Effector CD8-positive, alpha-beta T cell (primary cell): ENCODE measurements around the gene TARS1.
A peak's percentile ranks its signal among the peaks of the same experiment; 100 is the strongest.

ENCODE experiments used
- DNase-seq: peaks from one replicate; lab custom pipeline; 2025; lab: John Stamatoyannopoulos, UW
- total RNA-seq, 4 experiments: gene quantifications; one replicate each; lab custom pipeline; 2026; lab: John Stamatoyannopoulos, UW

Gene TARS1
- 128 to 595 (median 293) reads per million in 4 experiments for total RNA-seq

DNA sequence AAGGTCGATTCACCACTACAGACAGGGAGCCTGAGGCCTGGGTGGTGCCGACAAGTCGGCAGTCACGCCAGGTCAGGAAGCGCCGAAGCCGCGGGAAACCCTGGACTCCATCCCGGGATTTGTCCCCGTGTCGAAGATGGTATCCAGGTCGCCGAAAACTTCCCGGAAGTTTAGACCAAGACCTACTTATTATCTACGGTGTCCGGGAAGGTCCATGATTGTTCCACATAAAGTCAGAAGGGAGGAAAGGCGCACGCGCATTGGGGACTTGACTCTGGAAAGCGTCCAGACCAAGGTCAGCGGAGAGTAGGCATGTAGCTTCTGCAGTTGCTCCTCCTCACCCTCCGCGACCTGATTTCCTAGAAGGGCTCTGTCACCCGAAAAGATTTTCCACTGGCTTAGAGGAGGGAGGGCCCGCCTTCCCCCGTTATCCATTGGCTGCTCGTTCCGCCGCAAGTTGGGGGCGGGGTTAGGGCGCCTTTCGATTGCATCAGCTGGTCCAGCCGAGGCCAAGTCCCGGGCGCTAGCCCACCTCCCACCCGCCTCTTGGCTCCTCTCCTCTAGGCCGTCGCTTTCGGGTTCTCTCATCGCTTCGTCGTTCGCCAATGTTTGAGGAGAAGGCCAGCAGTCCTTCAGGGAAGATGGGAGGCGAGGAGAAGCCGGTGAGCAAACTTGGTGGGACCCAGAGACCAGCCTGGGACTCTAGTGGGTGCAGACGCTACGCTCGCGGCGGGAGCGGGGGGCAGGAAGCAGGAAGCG is at the start of gene TARS1:
TSS of gene TARS1 (plus strand) at position 484 of the 759 bp plus-strand sequence. CDS start at position 606, 122 bp downstream.
- peak; percentile 89 for DNase-seq

DNA sequence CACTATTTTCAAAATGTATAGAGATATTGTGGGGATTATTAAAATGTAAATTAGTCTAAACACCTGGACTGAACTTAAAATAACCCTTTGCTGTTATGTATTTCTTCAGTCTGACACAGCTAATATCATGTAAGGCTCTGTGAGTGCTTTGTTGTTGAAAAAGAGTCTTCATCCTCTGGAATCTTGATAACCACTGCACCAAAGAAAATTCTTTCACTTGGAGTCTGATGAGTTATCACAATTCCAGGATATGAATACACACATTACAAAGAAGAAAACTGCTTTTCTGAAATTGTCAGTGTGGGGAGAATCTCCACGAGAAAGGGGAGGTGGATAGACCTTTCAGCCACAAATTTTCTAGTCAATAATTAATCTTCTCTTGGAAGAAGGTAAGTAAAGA is 42.3 kb upstream of the TARS1 start:
- DNase-seq: no peak

DNA sequence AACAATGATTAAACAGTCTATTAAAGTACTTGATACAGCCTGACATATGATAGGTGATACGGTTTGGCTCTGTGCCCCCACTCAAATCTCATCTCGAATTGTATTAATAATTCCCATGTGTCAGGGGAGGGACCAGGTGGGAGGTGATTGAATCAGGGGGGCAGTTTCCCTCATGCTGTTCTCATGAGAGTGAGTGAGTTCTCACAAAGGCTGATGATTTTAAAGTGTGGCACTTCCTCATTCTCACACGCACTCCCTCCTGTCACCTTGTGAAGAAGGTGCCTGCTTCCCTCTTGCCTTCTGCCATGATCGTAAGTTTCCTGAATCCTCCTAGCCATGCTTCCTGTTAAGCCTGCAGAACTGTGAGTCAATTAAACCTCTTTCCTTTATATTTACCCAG is 40.1 kb upstream of the TARS1 start:
- no peak for DNase-seq

DNA sequence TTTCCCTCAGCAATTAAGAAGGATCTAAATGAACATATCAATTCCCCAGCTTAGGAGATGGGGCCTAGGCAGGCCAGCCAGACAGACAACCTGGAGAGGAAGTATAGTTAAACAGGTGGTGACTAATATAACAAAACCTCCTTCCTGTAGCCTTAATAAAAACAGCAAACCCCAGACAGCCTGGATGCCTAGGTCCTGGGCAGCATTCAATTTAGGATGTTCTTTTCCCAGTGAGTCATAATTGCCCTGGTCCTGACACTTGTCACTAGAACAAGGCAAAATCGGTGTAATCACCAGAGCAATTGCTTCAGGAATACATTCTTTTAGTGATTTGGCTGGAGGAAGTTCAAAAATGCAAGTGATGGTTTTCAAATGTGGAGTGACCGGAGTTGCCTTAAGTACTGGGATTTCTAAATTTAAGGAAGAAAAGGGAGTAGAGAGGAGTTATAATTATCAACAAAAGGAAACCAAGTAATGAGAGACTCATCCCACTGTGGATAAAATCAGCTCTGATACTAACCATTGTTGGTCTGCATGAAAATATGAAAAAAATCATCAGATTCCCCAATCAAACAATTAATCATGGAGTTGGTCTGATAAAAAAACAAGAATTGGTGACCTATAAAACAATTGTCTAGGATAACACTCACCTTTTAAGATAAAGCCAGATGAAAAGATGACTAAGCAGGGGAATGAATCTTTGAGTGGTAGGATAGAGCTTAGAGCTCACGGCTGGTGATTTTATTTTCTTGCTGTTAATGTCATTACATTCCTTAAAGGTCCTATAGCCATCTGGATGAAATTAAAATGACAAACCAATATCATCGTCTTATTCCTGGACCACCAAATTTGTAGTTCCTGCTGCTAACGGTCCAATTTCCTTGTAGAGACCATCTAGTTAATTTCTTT is 39.0 kb upstream of the TARS1 start:
- DNase-seq: no peak

DNA sequence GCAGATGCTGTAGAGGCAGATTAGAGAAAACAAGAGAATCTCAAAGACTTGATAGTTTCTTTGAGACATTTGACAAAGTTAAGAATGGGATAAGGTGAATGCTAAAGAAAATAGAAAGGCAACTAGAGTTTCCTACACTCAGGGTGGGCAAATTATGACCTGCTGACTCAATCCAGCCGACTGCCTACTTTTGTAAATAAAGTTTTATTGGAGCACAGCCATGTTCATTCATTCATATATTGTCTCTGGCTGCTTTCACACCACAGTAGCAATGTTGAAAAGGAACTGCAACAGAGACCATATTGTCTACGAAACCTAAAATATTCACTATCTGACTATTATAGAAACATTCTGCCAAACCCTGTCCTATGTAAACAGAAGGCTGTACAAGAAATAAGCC is 37.6 kb upstream of the TARS1 start:
- DNase-seq: no peak

DNA sequence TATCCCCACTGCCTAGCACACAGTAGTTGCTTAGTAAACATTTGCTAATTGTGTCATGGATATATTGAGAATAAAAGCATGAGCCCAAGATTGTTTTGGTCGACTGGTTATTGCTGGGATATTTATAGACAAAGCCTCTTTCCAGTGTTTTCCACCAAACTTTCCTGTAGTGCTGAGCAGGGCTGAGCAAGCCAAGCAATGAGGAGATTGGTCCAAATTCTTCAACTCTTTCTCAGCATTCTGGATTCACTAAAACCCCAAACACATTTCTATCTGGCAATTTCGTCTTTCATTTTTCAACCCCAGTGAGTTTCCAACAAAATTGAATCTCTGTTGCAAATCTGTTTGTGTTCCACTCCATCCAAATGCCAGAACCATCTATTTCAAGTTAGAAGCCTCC is 31.9 kb upstream of the TARS1 start:
- DNase-seq: no peak

DNA sequence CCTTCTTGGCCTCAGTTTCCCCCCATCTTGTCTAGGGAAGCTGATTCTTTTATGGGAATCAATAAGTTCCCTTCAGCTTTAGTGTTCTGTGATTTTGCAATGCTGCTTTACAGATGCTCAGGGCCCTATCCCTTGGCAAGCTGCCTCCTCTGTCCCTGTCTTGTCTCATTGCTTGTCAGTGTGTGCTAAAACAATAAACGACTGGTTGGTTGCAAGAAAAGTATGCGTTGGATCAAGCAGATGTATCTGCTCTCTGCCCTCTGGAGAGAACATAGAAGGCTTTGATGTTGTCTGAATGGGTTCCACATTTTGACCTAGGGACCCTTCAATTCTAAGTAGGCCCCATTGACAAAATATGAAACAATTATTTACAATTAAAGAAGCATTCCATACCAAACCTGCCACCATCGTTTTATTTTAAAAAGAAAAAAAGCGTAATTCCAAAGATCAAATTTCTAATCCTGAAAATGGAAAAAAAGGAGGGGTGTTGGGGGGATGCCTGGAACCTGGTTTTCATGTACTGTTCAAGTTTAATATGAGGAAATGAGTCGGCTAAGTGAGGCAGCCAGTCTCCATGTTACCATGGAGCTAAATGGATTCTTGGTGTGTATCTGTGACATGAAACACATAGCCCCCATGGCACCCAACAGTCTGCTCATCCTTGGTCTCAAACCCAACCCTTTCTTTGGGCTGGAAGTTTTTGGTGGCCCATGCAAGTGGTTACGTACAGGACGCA is 31.2 kb upstream of the TARS1 start:
- no peak for DNase-seq

DNA sequence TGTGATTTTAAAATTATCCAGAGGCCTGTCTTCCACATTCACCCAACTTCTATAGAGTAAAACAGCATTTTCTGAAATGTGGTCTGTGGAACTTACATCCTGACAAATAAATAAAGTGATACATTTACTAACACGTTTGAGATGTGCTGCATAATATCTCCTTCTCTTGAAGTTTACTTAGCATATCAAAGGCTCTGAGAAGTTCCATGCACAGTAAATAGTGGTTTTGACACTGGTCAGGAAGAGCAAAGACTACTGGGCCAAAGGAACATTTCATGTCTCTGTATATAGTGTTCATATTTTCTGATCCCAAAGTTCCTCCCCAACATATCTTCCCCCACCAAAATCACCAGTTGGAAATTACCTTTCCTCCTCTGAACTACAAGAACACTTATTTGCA is 30.5 kb upstream of the TARS1 start:
- no peak for DNase-seq

DNA sequence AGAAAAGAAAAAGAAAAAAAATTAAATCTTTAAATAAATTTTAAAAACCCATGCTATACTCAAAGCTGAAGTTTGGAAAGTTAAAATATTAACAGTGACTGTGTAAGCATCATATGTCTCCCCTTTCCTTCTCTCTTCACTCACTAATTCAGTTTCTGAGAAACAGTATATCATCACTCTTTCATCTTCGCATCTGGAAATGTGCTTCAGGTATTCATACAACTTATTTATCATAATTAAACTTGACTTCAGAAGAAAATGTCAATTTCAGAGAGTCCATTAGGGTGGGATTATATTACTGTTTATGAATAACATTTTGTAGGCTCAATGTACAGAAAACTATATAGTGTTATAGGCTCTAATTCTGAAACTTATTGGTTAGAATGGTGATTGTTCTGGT is 29.3 kb upstream of the TARS1 start:
- DNase-seq: no peak

DNA sequence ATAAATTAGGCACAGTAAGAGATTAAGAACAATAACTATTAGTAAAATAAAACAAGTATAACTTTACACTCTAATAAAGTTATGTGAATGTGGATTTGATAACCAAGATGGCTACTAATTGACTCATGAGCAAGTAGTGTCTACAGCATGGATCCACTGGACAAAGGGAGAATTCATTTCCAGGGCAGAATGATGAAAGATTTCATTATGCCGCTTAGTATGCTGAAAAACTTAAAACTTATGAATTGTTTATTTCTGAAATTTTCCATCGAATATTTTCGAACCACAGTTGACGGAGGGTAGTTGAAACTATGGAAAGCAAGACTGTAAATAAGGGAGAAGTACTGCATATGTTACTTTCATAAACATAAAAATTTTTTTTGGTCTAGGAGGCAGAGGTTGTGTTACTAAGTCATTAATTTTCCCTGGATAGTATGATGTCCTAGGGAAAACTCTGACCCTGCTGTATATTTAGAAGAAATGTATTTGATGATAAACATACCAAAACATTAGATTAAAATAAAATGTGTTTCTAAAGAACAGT is 24.9 kb upstream of the TARS1 start:
- no peak for DNase-seq

DNA sequence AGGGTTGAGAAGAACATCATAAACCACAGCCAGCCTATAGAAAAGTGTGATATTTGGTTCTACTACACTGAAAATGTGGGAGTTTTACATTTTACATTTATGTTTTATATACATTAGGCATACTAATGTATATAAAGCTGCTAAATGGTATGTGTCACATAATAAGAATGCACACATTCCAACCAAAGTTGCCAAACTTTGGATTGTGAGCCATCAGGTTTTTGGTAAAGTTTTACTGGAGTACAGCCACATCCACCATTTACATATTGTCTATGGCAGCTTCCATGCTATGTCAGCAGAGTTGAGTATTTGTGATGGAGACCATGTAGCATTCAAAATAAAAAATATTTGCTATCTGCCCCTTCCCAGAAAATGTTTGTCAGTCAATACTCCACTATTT is 23.1 kb upstream of the TARS1 start:
- no peak for DNase-seq

DNA sequence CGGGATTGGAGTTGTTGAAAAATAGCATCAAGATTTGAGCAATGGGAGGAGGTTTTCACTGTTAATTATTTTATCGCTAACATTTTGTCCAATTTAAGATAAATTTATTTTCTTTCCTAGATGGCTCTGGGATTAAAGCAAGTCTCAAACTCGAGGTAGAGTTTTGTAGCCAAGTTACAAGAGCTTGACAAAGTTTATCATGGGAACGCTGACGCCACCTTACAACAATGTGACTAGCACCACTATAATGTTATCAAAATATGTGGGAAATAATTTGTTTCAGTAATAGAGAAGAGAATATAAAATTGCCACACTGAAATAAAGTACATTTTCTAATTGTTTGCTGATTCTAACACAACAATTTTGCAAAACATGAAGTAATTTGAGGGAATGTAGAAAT is 19.8 kb upstream of the TARS1 start:
- no peak for DNase-seq

DNA sequence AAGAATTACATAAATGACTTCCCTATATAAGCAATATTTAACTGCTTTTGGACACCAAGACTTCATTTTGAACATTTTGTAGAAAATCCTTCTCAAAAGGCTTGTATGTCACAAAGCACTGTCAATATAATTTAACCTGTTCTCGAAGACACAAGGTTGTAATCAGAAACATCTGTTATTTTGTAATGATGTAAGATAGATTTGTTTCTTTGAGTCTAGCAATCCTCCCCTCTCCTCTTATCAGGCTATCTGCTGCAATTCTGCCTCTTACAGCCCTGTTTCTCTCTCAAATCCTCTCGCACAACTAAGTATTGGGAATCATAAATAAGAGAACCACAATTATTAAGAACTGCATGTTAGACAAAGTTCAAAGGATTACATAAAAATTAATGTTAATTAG is 18.6 kb upstream of the TARS1 start:
- DNase-seq: no peak

DNA sequence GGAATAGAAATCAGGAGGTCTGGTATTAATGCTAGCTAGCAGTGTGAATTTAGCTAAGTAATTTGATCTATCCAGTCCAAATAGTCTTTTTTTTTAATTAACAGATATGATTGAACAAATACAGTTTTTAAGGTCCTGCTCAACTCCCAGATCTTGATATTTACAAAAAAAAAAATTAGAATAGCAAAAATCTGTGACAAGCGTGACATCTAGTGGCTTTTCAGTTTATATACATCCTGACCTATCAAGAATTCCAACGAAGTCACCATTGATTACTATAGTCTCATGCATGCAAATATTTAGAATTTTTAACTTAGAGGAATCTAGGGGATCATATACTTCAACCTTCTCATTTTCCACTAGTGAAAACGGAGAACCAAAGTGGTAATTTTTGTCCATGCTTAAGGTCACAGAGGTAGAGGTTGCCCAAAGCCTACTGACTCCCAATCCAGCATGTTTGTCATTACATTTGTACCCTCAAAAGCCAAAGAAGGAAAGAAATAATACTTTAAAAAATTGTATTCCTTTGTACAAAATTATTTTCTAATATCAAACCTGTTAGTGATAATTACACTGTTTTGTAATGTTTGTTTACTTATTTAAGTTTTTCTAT is 17.6 kb upstream of the TARS1 start:
- DNase-seq: no peak

DNA sequence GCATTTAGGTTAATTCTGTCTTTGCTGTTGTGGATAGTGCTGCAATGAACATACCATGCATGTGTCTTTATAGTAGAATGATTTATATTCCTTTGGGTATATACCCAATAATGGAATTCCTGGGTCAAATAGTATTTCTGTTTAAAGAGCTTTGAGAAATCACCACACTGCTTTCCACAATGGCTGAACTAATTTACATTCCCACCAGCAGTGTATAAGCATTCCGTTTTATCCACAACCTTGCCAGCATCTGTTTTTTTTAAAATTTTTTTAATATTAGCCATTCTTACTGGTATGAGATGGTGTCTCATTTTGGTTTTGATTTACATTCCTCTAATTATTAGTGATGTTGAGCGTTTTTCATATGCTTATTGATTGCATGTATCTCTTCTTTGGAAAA is 15.5 kb upstream of the TARS1 start:
- DNase-seq: no peak

DNA sequence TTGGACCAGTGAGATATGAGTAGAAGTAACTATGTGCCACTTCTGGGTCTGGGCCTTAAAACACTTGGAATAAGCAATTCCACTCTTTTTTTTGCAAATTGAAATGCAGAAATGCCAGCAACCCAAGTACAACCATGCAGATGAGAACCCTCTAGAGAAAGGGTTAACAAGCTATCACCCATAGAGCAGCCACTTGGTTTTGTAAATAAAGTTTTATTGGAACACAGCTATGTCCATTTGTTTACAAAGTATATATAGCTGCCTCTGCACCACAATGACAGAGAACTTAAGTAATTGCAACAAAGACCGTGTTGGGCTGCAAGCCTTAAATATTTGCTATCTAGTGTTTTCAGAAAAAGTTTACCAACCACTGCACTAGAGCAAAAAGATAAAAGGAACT is 9.8 kb upstream of the TARS1 start:
- no peak for DNase-seq

DNA sequence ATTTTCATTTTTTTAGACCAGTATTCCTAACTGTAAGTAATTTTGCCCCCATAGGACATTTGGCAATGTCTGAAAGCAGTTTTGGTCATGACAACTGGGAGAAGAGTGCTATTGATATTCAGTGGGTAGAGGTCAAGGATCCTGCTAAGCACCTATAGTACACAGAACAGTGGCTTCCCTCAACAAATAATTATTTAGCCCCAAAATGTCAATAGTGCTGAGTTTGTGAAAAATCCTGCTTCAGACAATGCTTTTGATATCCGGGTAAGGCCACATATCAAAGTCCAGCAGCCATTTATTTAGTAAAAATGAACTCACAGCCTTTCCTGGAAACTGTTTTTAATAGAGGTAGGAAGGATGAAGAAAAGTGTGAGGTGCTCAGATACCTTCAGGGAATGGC is 8.1 kb upstream of the TARS1 start:
- DNase-seq: no peak

DNA sequence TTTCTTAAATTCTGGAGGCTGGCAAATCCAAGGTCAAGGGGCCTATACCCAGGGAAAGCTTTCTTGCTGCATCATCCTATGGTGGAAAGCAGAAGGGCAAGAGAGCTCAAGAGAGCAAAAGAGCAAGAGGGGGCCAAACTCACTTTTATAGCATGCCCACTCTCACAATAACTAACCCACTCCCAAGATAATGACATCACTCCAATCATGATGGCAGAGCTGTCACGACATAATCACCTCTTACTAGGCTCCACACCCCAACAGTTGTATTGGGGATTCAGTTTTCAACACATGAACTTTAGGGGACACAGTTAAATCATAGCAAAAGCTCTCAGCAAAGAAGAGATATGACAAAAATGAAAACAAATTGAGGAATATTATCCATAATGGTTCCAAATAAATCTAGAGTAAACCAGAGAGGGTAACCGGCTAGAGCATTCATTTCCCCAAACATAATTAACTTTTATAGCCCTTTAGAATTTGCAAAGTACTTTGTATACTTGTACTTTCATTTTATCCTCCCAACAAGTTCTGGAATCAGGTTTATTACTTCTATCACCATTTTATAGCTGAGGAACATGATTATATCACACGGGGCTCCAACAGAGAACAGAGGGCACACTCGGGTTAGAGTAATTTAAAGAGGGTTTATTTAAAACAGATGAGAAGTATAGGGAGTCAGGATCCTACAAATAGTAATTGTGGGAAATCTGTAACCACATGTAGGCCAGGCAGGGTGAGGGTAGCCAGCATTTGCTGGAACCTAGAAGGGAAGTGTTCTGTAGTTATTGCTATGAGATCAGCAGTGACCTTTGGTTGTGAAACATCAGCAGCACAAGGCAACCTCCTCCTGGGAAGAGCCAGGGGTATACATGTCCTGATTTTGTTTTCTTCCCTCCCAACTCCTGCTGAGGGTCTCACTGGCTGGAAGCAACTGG is 7.2 kb upstream of the TARS1 start:
- no peak for DNase-seq

DNA sequence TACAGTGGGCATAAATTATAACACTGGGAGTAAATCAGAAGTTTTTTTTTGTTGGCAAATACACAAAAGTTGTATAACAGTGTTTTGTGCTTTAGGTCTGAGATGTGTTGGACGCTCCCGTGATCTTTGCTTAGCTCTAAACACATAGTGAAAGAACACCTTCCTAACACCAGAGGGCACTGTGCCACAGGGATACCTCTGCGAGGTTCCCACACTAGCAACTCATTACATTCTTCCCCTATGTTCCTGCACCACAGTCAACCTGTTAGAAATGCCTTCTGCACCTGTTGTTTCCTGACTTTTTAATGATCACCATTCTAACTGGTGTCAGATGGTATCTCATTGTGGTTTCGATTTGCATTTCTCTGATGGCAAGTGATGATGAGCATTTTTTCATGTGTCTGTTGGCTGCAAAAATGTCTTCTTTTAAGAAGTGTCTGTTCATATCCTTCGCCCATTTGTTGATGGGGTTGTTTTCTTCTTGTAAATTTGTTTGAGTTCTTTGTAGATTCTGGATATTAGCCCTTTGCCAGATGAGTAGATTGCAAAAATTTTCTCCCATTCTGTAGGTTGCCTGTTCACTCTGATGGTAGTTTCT is 4.8 kb upstream of the TARS1 start:
- peak; percentile 21 for DNase-seq

DNA sequence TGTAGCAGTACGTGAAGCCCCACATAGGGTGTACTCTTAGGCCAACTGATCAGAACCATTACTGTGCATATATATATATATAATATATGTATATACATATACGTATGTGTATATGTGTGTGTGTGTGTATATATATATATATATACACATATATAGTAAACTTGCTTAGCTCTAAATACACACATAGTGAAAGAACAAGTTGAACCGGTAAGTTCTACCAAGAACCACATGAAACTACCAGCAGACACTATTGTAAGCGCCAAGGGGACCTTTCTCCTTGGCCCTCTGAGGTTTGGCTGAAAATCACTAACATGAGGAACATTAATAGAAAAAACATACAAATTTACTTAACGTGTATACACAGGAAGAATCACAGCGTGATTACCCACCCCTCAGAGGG is 1.8 kb upstream of the TARS1 start:
- no peak for DNase-seq
